AG04450 (cell line): Measurements from ENCODE around the gene HS3ST6. TPM values are rescaled to one million over a fixed set of nuclear protein-coding genes. Genes with fewer than 3 reads are reported as not detected.

Source experiments
- CTCF ChIA-PET: fragments of 300-600, 350-600 bp; formaldehyde crosslinking; extraction: SDS; loops from one replicate; lab custom pipeline; 2022; ENCODE audit warnings: antibody characterized with exemption, inconsistent platforms; lab: Charles Lee
- POLR2A ChIA-PET: fragments of 350-600 bp; formaldehyde crosslinking; extraction: SDS; loops from one replicate; lab custom pipeline; 2021; ENCODE audit warnings: antibody characterized with exemption, inconsistent platforms; lab: Yijun Ruan, JAX
- DNase-seq: peaks from one replicate; pipeline ENCODE4 v3.0.0-alpha.2; 2011; ENCODE audit warnings: low read depth, low spot score
- H3K27ac ChIP-seq: one replicate; pipeline ENCODE4 v1.5.1; 2012; ENCODE audit warnings: low read depth, low read length, control low read depth
- H3K27me3 ChIP-seq: one replicate; pipeline ENCODE4 v1.6.0; 2012; ENCODE audit warnings: low read length; ENCODE audit not compliant: control insufficient read depth, insufficient read depth
- H3K4me3 ChIP-seq: 2 replicates; pipeline ENCODE4 v1.5.1; 2011; ENCODE audit warnings: mild to moderate bottlenecking, low read depth, low read length, control low read depth
- H3K9me3 ChIP-seq: 2 replicates; pipeline ENCODE4 v1.5.1; 2012; ENCODE audit warnings: low read length; ENCODE audit not compliant: control insufficient read depth, insufficient read depth
- CTCF ChIP-seq: IDR thresholded peaks from 2 replicates; pipeline ENCODE4 v1.5.1; 2011; ENCODE audit warnings: low read depth, low read length, control low read depth, inconsistent platforms
- polyA plus RNA-seq: library from polyadenylated mRNA; depleted of rRNA; stranded (reverse); fragments of >200 nt; gene quantifications from 2 replicates; pipeline ENCODE4 v1.2.3, GENCODE V29; 2011

HS3ST6 gene
- polyA plus RNA-seq, 1 experiment: not detected

- ChIA-PET CTCF (interaction anchor here (1.1 to 2.0 kb wide), 2 partner anchors 59 to 270 kb away, joined by 3 to 6 read pairs; no protein-coding TSS in a partner anchor), POLR2A (interaction anchor here (1.1 kb wide), 1 partner anchor 94 kb away, joined by 3 read pairs; the partner anchor contains the start of gene RPS2)
- Histone ChIP-seq H3K9me3 (peaks cover 3% of the 10 kb centered on the region; the same call in 1 of the 2 replicates), H3K27me3 (peaks cover 16% of the 10 kb centered on the region), H3K4me3 (no peak overlapping the region), H3K27ac (no peak overlapping the region)
- DNase-seq: peak; percentile 11
- TF ChIP-seq CTCF: no peak
Measured at GRCh38 chr16:1870365-1871082, 47.7 kb downstream of the HS3ST6 start.

- H3K4me3 ChIP-seq: no peak overlapping the region
- no peak for TF ChIP-seq CTCF
- no peak for DNase-seq
- H3K9me3 ChIP-seq: no peaks in the 10 kb centered on the region
- no peak overlapping the region for H3K27ac ChIP-seq
- ChIA-PET CTCF (interaction anchor here (0.7 to 8.4 kb wide), 2 partner anchors 8 to 64 kb away, joined by 3 to 83 read pairs; no protein-coding TSS in a partner anchor), POLR2A (no interaction called here)
- H3K27me3 ChIP-seq: peaks cover 12% of the 10 kb centered on the region
Measured at GRCh38 chr16:1865902-1866690, 52.1 kb downstream of the HS3ST6 start.

GRCh38 chr16:1863681-1864460, 54.3 kb downstream of the HS3ST6 start:
- POLR2A ChIA-PET: no interaction called here
- Histone ChIP-seq H3K9me3 (no peaks in the 10 kb centered on the region), H3K27me3 (peaks cover 25% of the 10 kb centered on the region), H3K27ac (no peak overlapping the region), H3K4me3 (no peak overlapping the region)
- DNase-seq: no peak
- peak; percentile 60 for TF ChIP-seq CTCF
- CTCF ChIA-PET: interaction anchor here (0.7 to 8.4 kb wide), 8 partner anchors 13 to 140 kb away, joined by 3 to 83 read pairs (median 4); no protein-coding TSS in a partner anchor

GRCh38 chr16:1862394-1862793, 55.8 kb downstream of the HS3ST6 start:
- Histone ChIP-seq H3K27ac (no peak overlapping the region), H3K4me3 (no peak overlapping the region), H3K9me3 (no peaks in the 10 kb centered on the region), H3K27me3 (peaks cover 32% of the 10 kb centered on the region)
- ChIA-PET POLR2A (interaction anchor here (0.6 kb wide), 1 partner anchor 214 kb away, joined by 5 read pairs; no protein-coding TSS in a partner anchor), CTCF (interaction anchor here (0.6 to 8.4 kb wide), 5 partner anchors 12 to 165 kb away, joined by 3 to 83 read pairs (median 4); partner anchors contain the start of gene NHERF2)
- DNase-seq: no peak
- no peak for TF ChIP-seq CTCF
